HG03469 (cell line): ENCODE measurements around the gene SPRR2A.
"Not testable (repeated sequence)": the region's sequence is repeated elsewhere in the genome, so short reads cannot be mapped to it uniquely, and the experiment has no call there.

ENCODE experiments used
- ATAC-seq: cut with Tn5 transposase; IDR thresholded peaks from one replicate; pipeline ENCODE4 v1.9.1; 2021; ENCODE audit warnings: mild to moderate bottlenecking, moderate library complexity, moderate number of reproducible peaks; ENCODE audit not compliant: unreplicated experiment

The SPRR2A gene

GRCh38 chr1:153025797-153026196 is 31.5 kb downstream of the SPRR2A start:
- no peak for ATAC-seq

- no peak for ATAC-seq
Observed at GRCh38 chr1:153024413-153024812, 32.9 kb downstream of the SPRR2A start.

GRCh38 chr1:153023109-153023508 is 34.2 kb downstream of the SPRR2A start:
- no peak for ATAC-seq

GRCh38 chr1:153022340-153022739 is 35.0 kb downstream of the SPRR2A start:
- not testable (repeated sequence) for ATAC-seq

- not testable (repeated sequence) for ATAC-seq
Observed at GRCh38 chr1:153021829-153022228, 35.5 kb downstream of the SPRR2A start.

GRCh38 chr1:153011235-153011758 is 46.0 kb downstream of the SPRR2A start:
- ATAC-seq, result not testable (repeated sequence)
